ENCODE data around the gene DYRK2. TPM values are rescaled to one million over a fixed set of nuclear protein-coding genes. Genes with fewer than 3 reads are reported as not detected.

The DYRK2 gene
- total and polyA plus RNA-seq, 2 experiments from 2014 or later: 7.4 to 20.3 TPM

DNA sequence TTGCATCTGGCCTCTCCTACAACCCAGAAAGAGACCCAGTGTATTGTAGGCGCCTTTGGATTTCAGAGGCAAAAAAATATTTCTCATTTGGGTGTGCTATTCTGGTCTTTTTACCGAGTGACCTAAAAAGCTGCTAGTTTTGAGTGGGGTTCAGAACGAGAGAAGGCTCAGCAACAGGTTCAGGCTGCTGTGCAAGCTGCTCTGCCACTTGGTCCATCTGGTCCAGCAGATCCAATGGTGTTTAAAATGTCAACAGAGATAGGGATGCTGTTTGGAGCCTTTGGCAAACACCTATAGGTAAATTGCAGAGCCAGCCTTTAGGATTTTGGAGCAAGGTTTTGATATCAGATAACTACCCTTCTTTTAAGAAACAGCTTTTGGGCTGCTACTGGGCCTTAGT lies 25.3 kb upstream of the DYRK2 start:
- no peak for DNase-seq
- Histone ChIP-seq H3K27ac (no peak overlapping the region), H2AFZ (no peak overlapping the region), H3K79me2 (ENCODE audit: insufficient read depth) (no peaks in the 10 kb centered on the region), H3K9ac (no peak overlapping the region), H3K36me3 (ENCODE audit: low read depth) (no peaks in the 10 kb centered on the region), H3K4me1 (ENCODE audit: insufficient read depth) (no peaks in the 10 kb centered on the region), H3K4me2 (ENCODE audit: unreplicated experiment) (no peak overlapping the region), H3K9me2 (ENCODE audit: insufficient read depth) (no peaks in the 10 kb centered on the region), H3F3A (ENCODE audit: insufficient read depth) (no peaks in the 10 kb centered on the region), H3K9me3 (ENCODE audit: low read depth) (no peaks in the 10 kb centered on the region), H3K27me3 (replicated peaks; ENCODE audit: insufficient read depth) (no peaks in the 10 kb centered on the region), H4K20me1 (ENCODE audit: insufficient read depth) (no peaks in the 10 kb centered on the region), H3K4me3 (no peak overlapping the region)
- 51 to 62% methylated on average over 3 of the region's 3 CpGs for WGBS, 2 experiments (ENCODE audit: low coverage in 1 of 2, low lambda C conversion rate in 2 of 2, missing lambda C conversion rate in 2 of 2)
- TF ChIP-seq EZH2 (IDR thresholded peaks at IDR 0.05; ENCODE audit: insufficient read depth, poor library complexity, severe bottlenecking) (no peak), EZH2phosphoT487 (IDR thresholded peaks at IDR 0.05; ENCODE audit: insufficient read depth, low read depth) (no peak)
- in situ Hi-C loops (cut with MboI): no loop called here

DNA sequence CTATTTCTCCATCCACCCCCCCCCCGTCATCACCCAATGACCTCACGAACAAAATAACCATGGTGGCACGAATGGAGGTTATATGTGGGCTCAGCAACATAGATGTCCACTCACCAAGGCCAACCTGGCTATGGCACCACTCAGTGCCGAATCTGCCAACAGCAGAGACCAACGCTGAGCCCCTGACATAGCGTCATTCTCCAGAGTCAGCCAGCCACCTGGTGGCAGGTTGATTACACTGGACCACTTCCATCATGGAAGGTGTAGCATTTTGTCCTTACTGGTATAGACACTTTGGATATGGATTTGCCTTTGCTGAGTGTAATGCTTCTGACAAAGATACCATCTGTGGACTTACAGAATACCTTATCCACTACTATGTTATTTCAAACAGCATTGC lies 24.2 kb upstream of the DYRK2 start:
- DNase-seq: no peak
- no peaks in the 10 kb centered on the region for H3K27me3 ChIP-seq (replicated peaks; ENCODE audit: insufficient read depth)
- no peaks in the 10 kb centered on the region for H3K9me2 ChIP-seq (ENCODE audit: insufficient read depth)
- H3K4me1 ChIP-seq (ENCODE audit: insufficient read depth): no peaks in the 10 kb centered on the region
- in situ Hi-C loops (cut with MboI): no loop called here
- no peaks in the 10 kb centered on the region for H3K79me2 ChIP-seq (ENCODE audit: insufficient read depth)
- H3K27ac ChIP-seq: no peak overlapping the region
- no peak overlapping the region for H3K9ac ChIP-seq
- no peaks in the 10 kb centered on the region for H3K9me3 ChIP-seq (ENCODE audit: low read depth)
- 81 to 82% methylated on average over 6 of the region's 6 CpGs for WGBS, 2 experiments (ENCODE audit: low coverage in 1 of 2, low lambda C conversion rate in 2 of 2, missing lambda C conversion rate in 2 of 2)
- no peaks in the 10 kb centered on the region for H4K20me1 ChIP-seq (ENCODE audit: insufficient read depth)
- H3K4me3 ChIP-seq: no peak overlapping the region
- TF ChIP-seq EZH2phosphoT487 (IDR thresholded peaks at IDR 0.05; ENCODE audit: insufficient read depth, low read depth): no peak
- no peak for TF ChIP-seq EZH2 (IDR thresholded peaks at IDR 0.05; ENCODE audit: insufficient read depth, poor library complexity, severe bottlenecking)
- H3K36me3 ChIP-seq (ENCODE audit: low read depth): no peaks in the 10 kb centered on the region
- no peak overlapping the region for H2AFZ ChIP-seq
- H3F3A ChIP-seq (ENCODE audit: insufficient read depth): no peaks in the 10 kb centered on the region
- H3K4me2 ChIP-seq (ENCODE audit: unreplicated experiment): no peak overlapping the region

DNA sequence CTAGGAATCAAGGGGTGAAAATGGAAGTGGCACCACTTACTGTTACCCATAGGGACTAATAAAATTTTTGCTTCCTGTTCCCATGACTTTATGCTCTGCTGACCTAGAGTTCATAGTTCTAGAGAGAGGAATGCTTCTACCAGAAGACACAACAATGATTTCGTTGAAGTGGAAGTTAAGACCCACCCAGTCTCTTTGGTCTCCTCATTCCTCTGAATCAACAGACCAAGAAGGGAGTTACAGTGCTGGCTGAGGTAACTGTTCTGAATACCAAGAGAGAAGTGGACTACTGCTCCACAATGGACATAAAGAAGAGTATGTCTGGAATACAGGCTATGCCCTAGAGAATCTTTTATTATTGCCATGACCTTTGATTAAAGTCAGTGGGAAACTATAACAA lies 23.5 kb upstream of the DYRK2 start:
- no peak overlapping the region for H3K4me2 ChIP-seq (ENCODE audit: unreplicated experiment)
- H3K36me3 ChIP-seq (ENCODE audit: low read depth): no peaks in the 10 kb centered on the region
- in situ Hi-C loops (cut with MboI): no loop called here
- no peak overlapping the region for H2AFZ ChIP-seq
- H3K9me2 ChIP-seq (ENCODE audit: insufficient read depth): no peaks in the 10 kb centered on the region
- no peaks in the 10 kb centered on the region for H3K9me3 ChIP-seq (ENCODE audit: low read depth)
- H3K4me1 ChIP-seq (ENCODE audit: insufficient read depth): no peaks in the 10 kb centered on the region
- no peaks in the 10 kb centered on the region for H4K20me1 ChIP-seq (ENCODE audit: insufficient read depth)
- H3F3A ChIP-seq (ENCODE audit: insufficient read depth): no peaks in the 10 kb centered on the region
- WGBS, 2 experiments (ENCODE audit: low coverage in 1 of 2, low lambda C conversion rate in 2 of 2, missing lambda C conversion rate in 2 of 2): 37 to 68% methylated on average over 1 of the region's 1 CpG
- H3K4me3 ChIP-seq: no peak overlapping the region
- no peak overlapping the region for H3K9ac ChIP-seq
- TF ChIP-seq EZH2 (IDR thresholded peaks at IDR 0.05; ENCODE audit: insufficient read depth, poor library complexity, severe bottlenecking) (no peak), EZH2phosphoT487 (IDR thresholded peaks at IDR 0.05; ENCODE audit: insufficient read depth, low read depth) (no peak)
- no peak overlapping the region for H3K27ac ChIP-seq
- DNase-seq: no peak
- no peaks in the 10 kb centered on the region for H3K27me3 ChIP-seq (replicated peaks; ENCODE audit: insufficient read depth)
- no peaks in the 10 kb centered on the region for H3K79me2 ChIP-seq (ENCODE audit: insufficient read depth)

DNA sequence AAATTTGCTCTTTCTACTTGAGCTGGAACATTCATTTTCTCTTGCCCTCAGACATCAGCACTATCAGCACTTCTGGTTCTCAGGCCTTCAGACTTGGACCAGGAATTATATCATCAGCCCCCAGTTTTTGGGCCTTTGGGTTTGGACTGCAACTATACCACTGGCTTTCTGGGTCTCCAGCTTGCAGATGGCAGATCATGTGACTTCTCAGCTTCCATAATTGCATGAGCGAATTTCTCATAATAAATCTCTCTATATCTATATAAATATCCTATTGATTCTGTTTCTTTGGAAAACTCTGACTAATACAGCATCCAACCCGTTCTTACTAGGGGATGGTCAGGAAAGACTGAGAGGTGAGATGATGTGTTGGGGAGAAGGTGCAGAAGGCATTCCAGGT lies 22.4 kb upstream of the DYRK2 start:
- no peaks in the 10 kb centered on the region for H3F3A ChIP-seq (ENCODE audit: insufficient read depth)
- H3K36me3 ChIP-seq (ENCODE audit: low read depth): no peaks in the 10 kb centered on the region
- no peaks in the 10 kb centered on the region for H3K9me2 ChIP-seq (ENCODE audit: insufficient read depth)
- WGBS, 2 experiments (ENCODE audit: low coverage in 1 of 2, low lambda C conversion rate in 2 of 2, missing lambda C conversion rate in 2 of 2): 61 to 67% methylated on average over 2 of the region's 2 CpGs
- H3K27ac ChIP-seq: no peak overlapping the region
- no peak overlapping the region for H2AFZ ChIP-seq
- H3K4me2 ChIP-seq (ENCODE audit: unreplicated experiment): no peak overlapping the region
- no peaks in the 10 kb centered on the region for H4K20me1 ChIP-seq (ENCODE audit: insufficient read depth)
- no peaks in the 10 kb centered on the region for H3K4me1 ChIP-seq (ENCODE audit: insufficient read depth)
- TF ChIP-seq EZH2 (IDR thresholded peaks at IDR 0.05; ENCODE audit: insufficient read depth, poor library complexity, severe bottlenecking) (no peak), EZH2phosphoT487 (IDR thresholded peaks at IDR 0.05; ENCODE audit: insufficient read depth, low read depth) (no peak)
- DNase-seq: no peak
- H3K27me3 ChIP-seq (replicated peaks; ENCODE audit: insufficient read depth): no peaks in the 10 kb centered on the region
- H3K4me3 ChIP-seq: no peak overlapping the region
- in situ Hi-C loops (cut with MboI): no loop called here
- no peak overlapping the region for H3K9ac ChIP-seq
- H3K9me3 ChIP-seq (ENCODE audit: low read depth): no peaks in the 10 kb centered on the region
- H3K79me2 ChIP-seq (ENCODE audit: insufficient read depth): no peaks in the 10 kb centered on the region

Data from GM23248 (cell line).